Activated naive CD8-positive, alpha-beta T cell treated with anti-CD3 and anti-CD28 coated beads for 36 hours (primary cell): ENCODE measurements around the gene LINS1. TPM values are rescaled to one million over a fixed set of nuclear protein-coding genes. Genes with fewer than 3 reads are reported as not detected.
"Not testable (repeated sequence)": the region's sequence is repeated elsewhere in the genome, so short reads cannot be mapped to it uniquely, and the experiment has no call there.

Source experiments
- DNase-seq: peaks from one replicate; pipeline ENCODE4 v3.0.0; 2021
- H3K27ac Mint-ChIP-seq: one replicate; pipeline ENCODE4 v1.8.0; 2022; ENCODE audit warnings: mild to moderate bottlenecking, moderate library complexity, mixed read lengths
- H3K27me3 Mint-ChIP-seq: one replicate; pipeline ENCODE4 v1.8.0; 2022; ENCODE audit warnings: mild to moderate bottlenecking, mixed read lengths
- H3K36me3 Mint-ChIP-seq: one replicate; pipeline ENCODE4 v1.8.0; 2021; ENCODE audit warnings: mild to moderate bottlenecking, mixed read lengths
- H3K4me1 Mint-ChIP-seq: one replicate; pipeline ENCODE4 v1.8.0; 2021; ENCODE audit warnings: mixed read lengths
- H3K4me3 Mint-ChIP-seq: one replicate; pipeline ENCODE4 v1.8.0; 2022; ENCODE audit warnings: mild to moderate bottlenecking, moderate library complexity, mixed read lengths
- H3K9me3 Mint-ChIP-seq: one replicate; pipeline ENCODE4 v1.8.0; 2022; ENCODE audit warnings: mixed read lengths
- total RNA-seq, 2 experiments: library from RNA; stranded (reverse); gene quantifications; one replicate each; pipeline ENCODE4 v1.2.3, GENCODE V29; 2021

LINS1 gene
- total RNA-seq, 2 experiments from 2014 or later: 27.0 to 27.6 TPM

- Mint-ChIP-seq H3K4me1 (peaks cover 19% of the 10 kb centered on the region), H3K4me3 (no peak overlapping the region), H3K27ac (no peak overlapping the region), H3K9me3 (no peaks in the 10 kb centered on the region), H3K36me3 (peaks cover 17% of the 10 kb centered on the region), H3K27me3 (no peaks in the 10 kb centered on the region)
- no peak for DNase-seq
Observed at GRCh38 chr15:100615801-100616200, 13.8 kb upstream of the LINS1 start.

- Mint-ChIP-seq H3K4me3 (no peak overlapping the region), H3K27me3 (no peaks in the 10 kb centered on the region), H3K4me1 (peaks cover 19% of the 10 kb centered on the region), H3K36me3 (peaks cover 16% of the 10 kb centered on the region), H3K9me3 (no peaks in the 10 kb centered on the region), H3K27ac (no peak overlapping the region)
- DNase-seq: no peak
Observed at GRCh38 chr15:100614918-100615317, 12.9 kb upstream of the LINS1 start.

DNA sequence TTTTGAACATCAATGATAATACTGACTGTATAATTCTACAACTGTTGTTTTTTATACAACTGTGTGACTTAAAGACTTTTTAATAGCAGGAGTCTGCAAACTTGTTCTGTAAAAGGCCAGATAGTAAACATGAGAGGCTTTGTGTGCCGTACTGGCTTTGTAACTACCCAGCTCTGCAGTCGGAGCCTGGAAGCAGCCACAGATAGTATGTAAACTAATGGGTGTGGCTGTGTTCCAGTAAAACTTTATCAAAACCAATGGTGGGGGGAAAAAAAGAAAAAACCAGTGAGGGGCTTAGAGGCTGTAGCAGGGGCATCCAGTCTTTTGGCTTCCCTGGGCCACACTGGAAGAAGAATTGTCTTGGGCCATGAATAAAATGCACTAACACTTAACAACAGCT is 12.4 kb upstream of the LINS1 start:
- Mint-ChIP-seq H3K36me3 (peaks cover 16% of the 10 kb centered on the region), H3K9me3 (no peaks in the 10 kb centered on the region), H3K27ac (no peak overlapping the region), H3K27me3 (no peaks in the 10 kb centered on the region), H3K4me1 (peaks cover 20% of the 10 kb centered on the region), H3K4me3 (no peak overlapping the region)
- no peak for DNase-seq

DNA sequence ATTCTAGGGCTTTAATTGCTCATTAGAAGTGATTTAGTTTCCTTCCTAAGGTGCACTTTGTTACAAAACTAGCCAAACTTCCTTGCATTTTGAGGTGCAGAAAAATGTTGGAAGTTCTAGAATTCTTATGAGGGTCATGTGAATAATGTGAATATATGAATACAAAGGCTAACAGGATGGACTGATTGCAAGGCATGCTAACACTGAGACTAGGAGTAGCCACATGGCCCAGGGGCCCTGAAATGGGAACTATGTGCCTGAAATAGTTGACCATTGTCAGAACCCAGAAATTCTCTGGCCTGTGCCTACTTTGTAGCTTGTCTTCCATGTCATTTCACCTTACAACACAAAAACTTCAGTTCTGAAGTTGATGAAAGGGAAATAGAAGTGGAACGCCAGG is 11.2 kb upstream of the LINS1 start:
- Mint-ChIP-seq H3K9me3 (no peaks in the 10 kb centered on the region), H3K4me3 (no peak overlapping the region), H3K27me3 (no peaks in the 10 kb centered on the region), H3K27ac (no peak overlapping the region), H3K4me1 (peaks cover 22% of the 10 kb centered on the region), H3K36me3 (peaks cover 9% of the 10 kb centered on the region)
- no peak for DNase-seq

DNA sequence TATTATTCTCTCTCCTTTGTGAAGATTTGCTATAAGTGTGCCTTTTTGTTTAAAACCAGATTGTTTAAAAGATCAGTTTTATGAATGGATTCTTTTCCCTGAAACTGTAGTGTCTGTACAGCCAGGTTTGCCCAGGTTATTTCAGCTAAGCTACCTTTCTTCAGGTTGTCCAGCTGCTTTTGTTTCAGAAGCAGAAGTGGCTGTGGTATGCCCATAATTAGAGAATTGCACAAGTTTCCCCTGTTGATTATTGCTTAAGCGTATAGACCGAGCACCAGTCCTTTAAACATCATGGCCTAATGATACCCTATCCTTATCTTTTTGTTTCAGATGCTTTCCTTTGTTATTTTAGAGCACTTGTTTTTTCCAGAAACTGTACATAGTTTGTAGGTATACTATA is 10.6 kb upstream of the LINS1 start:
- Mint-ChIP-seq H3K36me3 (peaks cover 8% of the 10 kb centered on the region), H3K27me3 (no peaks in the 10 kb centered on the region), H3K27ac (no peak overlapping the region), H3K9me3 (no peaks in the 10 kb centered on the region), H3K4me3 (no peak overlapping the region), H3K4me1 (peaks cover 24% of the 10 kb centered on the region)
- DNase-seq: no peak

- H3K9me3 Mint-ChIP-seq: no peaks in the 10 kb centered on the region
Observed at GRCh38 chr15:100602823-100603393, 924 bp upstream of the LINS1 start.

GRCh38 chr15:100601617-100602063 is 344 bp downstream of the LINS1 start:
- Mint-ChIP-seq H3K27me3 (no peaks in the 10 kb centered on the region), H3K4me3 (no peak overlapping the region), H3K27ac (no peak overlapping the region), H3K4me1 (peaks cover 57% of the 10 kb centered on the region), H3K9me3 (no peaks in the 10 kb centered on the region), H3K36me3 (peaks cover 20% of the 10 kb centered on the region)
- no peak for DNase-seq

More at GRCh38 chr15:100602823-100603393, 924 bp upstream of the LINS1 start:
- Mint-ChIP-seq H3K36me3 (peaks cover 16% of the 10 kb centered on the region), H3K4me1 (peaks cover 53% of the 10 kb centered on the region), H3K27me3 (no peaks in the 10 kb centered on the region), H3K27ac (no peak overlapping the region), H3K4me3 (no peak overlapping the region)
- peak; percentile 50 for DNase-seq

- Mint-ChIP-seq H3K4me3 (no peak overlapping the region), H3K4me1 (peaks cover 57% of the 10 kb centered on the region), H3K9me3 (no peaks in the 10 kb centered on the region), H3K27me3 (no peaks in the 10 kb centered on the region), H3K27ac (no peak overlapping the region), H3K36me3 (peaks cover 19% of the 10 kb centered on the region)
- DNase-seq: peak; percentile 60
Observed at GRCh38 chr15:100601163-100601562, 821 bp downstream of the LINS1 start.

DNA sequence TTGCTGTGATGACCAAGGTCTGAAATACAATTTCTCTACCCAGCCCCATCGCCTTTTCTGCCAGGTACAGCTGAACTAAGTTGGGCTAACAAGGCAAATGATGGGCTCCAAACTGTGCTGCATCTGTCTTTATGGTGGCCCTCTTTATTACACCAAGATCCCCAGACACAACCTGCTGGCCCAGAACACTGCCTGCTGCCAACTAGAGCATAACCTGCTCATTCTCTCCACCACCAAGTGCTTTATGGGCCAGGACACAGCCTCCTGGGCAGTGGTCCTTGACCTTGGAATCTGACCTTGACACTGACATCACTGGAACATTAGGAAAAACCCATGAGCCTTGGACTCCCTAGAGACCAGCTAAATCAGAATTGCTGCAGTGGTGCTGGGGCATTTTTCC is 3.3 kb downstream of the LINS1 start:
- H3K36me3 Mint-ChIP-seq: peaks cover 29% of the 10 kb centered on the region
- no peaks in the 10 kb centered on the region for H3K27me3 Mint-ChIP-seq
- DNase-seq: no peak
- peak overlapping the region; percentile 52 for H3K4me3 Mint-ChIP-seq
- no peaks in the 10 kb centered on the region for H3K9me3 Mint-ChIP-seq
- H3K4me1 Mint-ChIP-seq: peaks cover 54% of the 10 kb centered on the region
- H3K27ac Mint-ChIP-seq: no peak overlapping the region

DNA sequence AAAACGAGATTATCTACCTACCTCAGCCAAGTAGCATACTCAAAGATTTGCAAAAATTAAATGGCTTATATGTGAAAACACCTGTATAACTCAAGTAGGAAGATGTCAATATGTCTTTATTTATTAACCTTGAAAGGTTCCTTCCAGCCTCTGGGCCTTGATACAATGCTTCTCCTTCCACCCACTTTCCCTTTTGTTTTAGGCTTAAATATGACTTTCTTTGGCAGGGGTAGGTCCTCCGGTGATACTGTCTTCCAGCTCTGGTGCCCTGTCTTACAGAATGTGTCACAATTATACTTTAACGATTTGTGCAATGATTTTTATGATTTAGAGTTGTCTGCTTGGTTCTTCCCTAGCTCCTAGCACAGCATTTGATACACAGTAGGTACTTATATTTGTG is 4.1 kb downstream of the LINS1 start:
- H3K9me3 Mint-ChIP-seq: no peaks in the 10 kb centered on the region
- H3K4me1 Mint-ChIP-seq: peaks cover 58% of the 10 kb centered on the region
- peaks cover 35% of the 10 kb centered on the region for H3K36me3 Mint-ChIP-seq
- H3K27ac Mint-ChIP-seq: no peak overlapping the region
- H3K4me3 Mint-ChIP-seq: peak overlapping the region; percentile 75
- DNase-seq: no peak
- H3K27me3 Mint-ChIP-seq: no peaks in the 10 kb centered on the region

DNA sequence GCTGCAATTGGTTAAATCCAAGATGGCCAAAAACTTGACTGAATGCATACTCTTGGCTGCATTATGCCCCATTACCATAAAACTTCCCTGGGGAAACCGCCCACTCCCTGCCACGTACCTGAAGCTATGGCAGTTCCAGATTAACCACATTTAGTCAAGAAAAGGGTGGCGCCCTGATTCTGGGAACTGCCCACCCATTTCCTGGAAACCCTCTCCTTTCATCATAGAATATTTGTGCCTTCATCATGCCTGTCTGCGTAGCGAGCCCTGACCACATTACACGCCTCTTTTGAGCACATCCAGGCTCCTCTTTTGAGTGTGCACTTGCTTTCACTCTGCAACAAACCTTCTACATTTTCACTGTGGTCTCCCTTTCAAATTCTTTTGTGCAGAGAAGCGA is 5.2 kb downstream of the LINS1 start:
- H3K27ac Mint-ChIP-seq: no peak overlapping the region
- peak; percentile 92 for DNase-seq
- no peaks in the 10 kb centered on the region for H3K27me3 Mint-ChIP-seq
- peaks cover 46% of the 10 kb centered on the region for H3K36me3 Mint-ChIP-seq
- H3K4me1 Mint-ChIP-seq: peaks cover 67% of the 10 kb centered on the region
- H3K9me3 Mint-ChIP-seq: peaks cover under 1% of the 10 kb centered on the region
- peak overlapping the region; percentile 75 for H3K4me3 Mint-ChIP-seq

DNA sequence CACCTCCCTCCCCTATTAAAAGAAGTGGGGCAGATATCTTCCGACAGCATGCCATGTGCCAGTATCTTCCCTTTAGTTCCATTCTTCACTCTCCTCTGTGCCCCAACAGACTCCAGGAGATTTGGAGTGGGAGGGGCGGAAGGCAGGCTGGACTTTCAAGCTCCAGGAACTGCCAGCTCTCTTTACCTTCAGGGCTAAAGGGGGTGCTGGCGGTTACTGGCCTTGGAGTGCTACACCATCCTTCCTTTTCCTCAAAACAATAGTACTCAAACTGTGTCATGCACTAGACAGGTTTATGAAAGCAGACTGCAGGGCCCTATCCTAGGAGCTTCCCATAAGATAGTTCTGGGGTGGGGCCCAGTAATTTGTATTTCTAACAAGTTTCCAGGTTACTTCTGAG is 6.0 kb downstream of the LINS1 start:
- DNase-seq: no peak
- Mint-ChIP-seq H3K9me3 (peaks cover 5% of the 10 kb centered on the region), H3K4me3 (peak overlapping the region; percentile 75), H3K27ac (no peak overlapping the region), H3K27me3 (no peaks in the 10 kb centered on the region), H3K36me3 (peaks cover 54% of the 10 kb centered on the region), H3K4me1 (peaks cover 75% of the 10 kb centered on the region)

GRCh38 chr15:100593431-100593830 is 8.6 kb downstream of the LINS1 start:
- Mint-ChIP-seq H3K36me3 (peaks cover 73% of the 10 kb centered on the region), H3K4me1 (peaks cover 69% of the 10 kb centered on the region), H3K9me3 (peaks cover 9% of the 10 kb centered on the region), H3K4me3 (no peak overlapping the region), H3K27ac (peak overlapping the region; percentile 75), H3K27me3 (no peaks in the 10 kb centered on the region)
- no peak for DNase-seq

DNA sequence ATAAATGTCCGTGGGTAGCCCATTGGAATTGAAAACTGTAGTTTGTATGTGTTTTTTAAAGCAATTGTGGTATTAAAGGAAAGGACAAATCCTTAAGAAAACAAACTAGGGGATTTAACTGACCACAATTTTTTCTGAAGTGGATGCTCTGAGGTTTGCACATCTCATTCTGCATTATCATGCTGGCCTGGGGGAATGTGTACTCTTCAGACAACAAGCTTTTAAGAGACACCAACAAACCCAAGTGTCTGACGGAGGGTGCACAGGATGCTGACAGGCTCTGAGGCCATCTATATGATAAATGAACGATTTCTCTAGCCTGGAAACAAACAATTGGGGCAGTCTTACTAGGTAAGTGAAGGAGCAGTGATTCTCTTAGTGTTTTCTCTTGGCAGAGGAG is 9.1 kb downstream of the LINS1 start:
- Mint-ChIP-seq H3K9me3 (peaks cover 13% of the 10 kb centered on the region), H3K4me3 (peak overlapping the region; percentile 37), H3K27me3 (no peaks in the 10 kb centered on the region), H3K4me1 (peaks cover 65% of the 10 kb centered on the region), H3K27ac (peak overlapping the region; percentile 84), H3K36me3 (peaks cover 76% of the 10 kb centered on the region)
- no peak for DNase-seq

DNA sequence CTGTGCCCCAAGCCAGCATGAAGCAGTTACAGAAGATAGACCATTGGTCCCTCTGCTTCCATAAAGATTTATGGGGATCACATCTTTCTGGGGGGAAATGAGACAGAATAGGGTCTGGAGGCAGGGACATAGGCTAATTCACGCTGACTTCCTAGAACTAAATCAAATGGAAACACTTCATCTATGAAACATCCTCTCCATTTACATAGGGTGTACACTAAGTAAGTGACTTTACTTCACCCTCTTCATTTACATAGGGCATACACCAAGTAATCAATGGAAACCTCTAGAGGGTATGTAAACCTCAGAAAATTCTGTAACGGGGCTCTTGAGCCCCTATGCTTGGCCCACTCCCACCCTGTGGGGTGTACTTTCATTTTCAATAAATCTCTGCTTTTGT is 10.1 kb downstream of the LINS1 start:
- H3K4me3 Mint-ChIP-seq: no peak overlapping the region

DNA sequence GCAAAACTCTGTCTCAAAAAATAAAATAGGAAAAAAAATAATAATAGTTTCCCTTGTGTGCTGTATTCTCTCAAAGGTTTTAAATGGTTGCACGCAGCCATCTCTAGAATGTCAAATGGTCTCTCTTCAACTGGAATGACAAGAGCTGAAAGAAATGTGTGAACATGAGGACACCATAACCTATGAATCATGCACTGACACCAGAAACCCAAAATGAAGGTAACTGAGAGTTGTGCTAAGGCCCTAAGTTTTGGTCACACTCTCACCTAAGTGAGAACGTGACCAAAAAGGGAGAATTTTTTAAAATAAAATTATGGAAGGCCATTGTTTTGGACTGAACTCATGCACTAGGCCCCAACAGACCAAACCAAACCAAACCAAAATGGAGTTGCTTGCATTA is 10.8 kb downstream of the LINS1 start:
- H3K9me3 Mint-ChIP-seq: peaks cover 16% of the 10 kb centered on the region
- H3K4me3 Mint-ChIP-seq, H3K27me3 Mint-ChIP-seq, DNase-seq: not testable (repeated sequence)
- H3K27ac Mint-ChIP-seq: peak overlapping the region; percentile 71
- H3K4me1 Mint-ChIP-seq: peaks cover 57% of the 10 kb centered on the region
- H3K36me3 Mint-ChIP-seq: peaks cover 83% of the 10 kb centered on the region

More for the DNA sequence above, 10.1 kb downstream of the LINS1 start:
- Mint-ChIP-seq H3K9me3 (peaks cover 16% of the 10 kb centered on the region), H3K36me3 (peaks cover 79% of the 10 kb centered on the region), H3K4me1 (peaks cover 60% of the 10 kb centered on the region), H3K27ac (peak overlapping the region; percentile 71), H3K27me3 (no peaks in the 10 kb centered on the region)
- no peak for DNase-seq
